Nephron progenitor cell (in vitro differentiated cells): ENCODE measurements around the gene CLDN18.

ENCODE experiments used
- DNase-seq: peaks from one replicate; pipeline ENCODE4 v3.0.0; 2021
- H3K27ac Mint-ChIP-seq: 2 replicates; pipeline ENCODE4 v1.8.0; 2021; ENCODE audit warnings: mild to moderate bottlenecking, moderate library complexity, mixed read lengths
- H3K27me3 Mint-ChIP-seq: 2 replicates; pipeline ENCODE4 v1.8.0; 2021; ENCODE audit warnings: mild to moderate bottlenecking, low read depth, mixed read lengths; ENCODE audit not compliant: poor library complexity
- H3K36me3 Mint-ChIP-seq: 2 replicates; pipeline ENCODE4 v1.8.0; 2021; ENCODE audit warnings: low read depth, mixed read lengths
- H3K4me1 Mint-ChIP-seq: 2 replicates; pipeline ENCODE4 v1.8.0; 2021; ENCODE audit warnings: mixed read lengths
- H3K4me3 Mint-ChIP-seq: 2 replicates; pipeline ENCODE4 v1.8.0; 2021; ENCODE audit warnings: mild to moderate bottlenecking, moderate library complexity, mixed read lengths
- H3K9me3 Mint-ChIP-seq: 2 replicates; pipeline ENCODE4 v1.8.0; 2021; ENCODE audit warnings: mild to moderate bottlenecking, moderate library complexity, mixed read lengths
- TF ChIP-seq, protein P1 (sequence below): fragments of 200-600 bp; sonication (generic); IDR thresholded peaks from 2 replicates; pipeline ENCODE4 v1.5.0; 2021; ENCODE audit warnings: antibody characterized with exemption

Gene CLDN18

GRCh38 chr3:137998121-137999042 is 11.6 kb upstream of the CLDN18 start:
- Mint-ChIP-seq H3K27me3 (peaks cover 8% of the 10 kb centered on the region), H3K9me3 (peaks cover 29% of the 10 kb centered on the region), H3K4me3 (no peak overlapping the region), H3K36me3 (peaks cover 17% of the 10 kb centered on the region), H3K4me1 (no peaks in the 10 kb centered on the region), H3K27ac (no peak overlapping the region)
- TF ChIP-seq, protein P1, sequence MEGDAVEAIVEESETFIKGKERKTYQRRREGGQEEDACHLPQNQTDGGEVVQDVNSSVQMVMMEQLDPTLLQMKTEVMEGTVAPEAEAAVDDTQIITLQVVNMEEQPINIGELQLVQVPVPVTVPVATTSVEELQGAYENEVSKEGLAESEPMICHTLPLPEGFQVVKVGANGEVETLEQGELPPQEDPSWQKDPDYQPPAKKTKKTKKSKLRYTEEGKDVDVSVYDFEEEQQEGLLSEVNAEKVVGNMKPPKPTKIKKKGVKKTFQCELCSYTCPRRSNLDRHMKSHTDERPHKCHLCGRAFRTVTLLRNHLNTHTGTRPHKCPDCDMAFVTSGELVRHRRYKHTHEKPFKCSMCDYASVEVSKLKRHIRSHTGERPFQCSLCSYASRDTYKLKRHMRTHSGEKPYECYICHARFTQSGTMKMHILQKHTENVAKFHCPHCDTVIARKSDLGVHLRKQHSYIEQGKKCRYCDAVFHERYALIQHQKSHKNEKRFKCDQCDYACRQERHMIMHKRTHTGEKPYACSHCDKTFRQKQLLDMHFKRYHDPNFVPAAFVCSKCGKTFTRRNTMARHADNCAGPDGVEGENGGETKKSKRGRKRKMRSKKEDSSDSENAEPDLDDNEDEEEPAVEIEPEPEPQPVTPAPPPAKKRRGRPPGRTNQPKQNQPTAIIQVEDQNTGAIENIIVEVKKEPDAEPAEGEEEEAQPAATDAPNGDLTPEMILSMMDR: no peak
- no peak for DNase-seq

DNA sequence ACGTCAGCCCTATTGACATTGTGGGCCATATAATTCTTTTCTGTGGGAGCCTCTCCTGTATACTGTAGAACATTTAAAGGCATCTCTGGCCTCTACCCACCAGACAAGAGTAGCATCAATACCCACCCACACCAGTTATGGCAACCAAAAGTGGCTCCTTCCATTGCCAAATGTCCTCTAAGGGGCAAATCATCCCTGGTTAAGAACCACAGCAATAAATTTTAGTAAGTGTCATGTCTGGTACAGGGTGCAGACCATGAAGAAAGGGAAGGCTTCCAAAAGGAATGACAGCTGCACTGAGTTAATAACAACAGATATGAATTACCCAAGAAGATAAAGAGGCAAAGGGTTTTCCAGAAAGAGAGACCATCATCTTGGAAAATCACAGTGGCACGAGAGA is 6.9 kb upstream of the CLDN18 start:
- no peak overlapping the region for H3K4me3 Mint-ChIP-seq
- no peak overlapping the region for H3K27ac Mint-ChIP-seq
- no peaks in the 10 kb centered on the region for H3K9me3 Mint-ChIP-seq
- TF ChIP-seq, protein P1: no peak
- H3K27me3 Mint-ChIP-seq: peaks cover 8% of the 10 kb centered on the region
- H3K4me1 Mint-ChIP-seq: no peaks in the 10 kb centered on the region
- DNase-seq: no peak
- H3K36me3 Mint-ChIP-seq: no peaks in the 10 kb centered on the region

DNA sequence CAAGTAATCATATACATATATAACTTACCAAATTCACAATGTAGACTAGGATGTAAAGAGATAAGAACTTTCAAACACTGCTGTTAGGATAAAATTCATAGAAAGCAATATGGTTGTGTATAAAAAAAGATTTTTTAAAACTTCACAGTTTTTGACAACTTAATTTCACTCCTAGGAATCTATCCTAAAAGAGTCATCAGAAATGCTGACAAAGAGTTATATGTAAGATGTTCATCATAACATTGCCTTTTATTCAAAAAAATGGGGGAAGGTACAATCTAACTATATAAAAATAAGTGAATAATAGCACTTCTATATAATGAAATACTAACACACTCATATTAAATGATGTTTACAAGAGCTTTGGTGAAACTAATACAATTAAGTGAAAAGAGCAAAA is 4.3 kb upstream of the CLDN18 start:
- H3K4me3 Mint-ChIP-seq: no peak overlapping the region
- TF ChIP-seq, protein P1: no peak
- no peaks in the 10 kb centered on the region for H3K9me3 Mint-ChIP-seq

DNA sequence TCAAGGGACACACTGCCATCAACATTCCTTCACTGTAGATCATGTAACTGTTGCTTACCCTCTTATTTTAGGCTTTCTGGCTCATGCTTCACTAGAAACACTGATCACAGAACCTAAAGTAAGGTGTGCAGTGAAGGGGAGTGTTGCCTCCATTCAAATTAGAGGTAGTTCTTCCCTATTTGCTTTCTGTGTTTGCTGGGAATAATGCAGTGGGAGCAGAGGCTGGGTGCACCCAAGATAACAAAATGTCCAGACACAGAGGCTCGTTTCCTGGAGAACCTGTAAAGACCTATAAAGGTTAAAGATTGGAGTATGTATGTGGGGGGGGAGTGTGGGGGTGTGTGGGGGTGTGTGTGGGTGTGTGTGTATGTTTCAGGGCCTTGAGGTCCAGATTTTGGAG is 2.1 kb upstream of the CLDN18 start:
- Mint-ChIP-seq H3K9me3 (no peaks in the 10 kb centered on the region), H3K4me1 (no peaks in the 10 kb centered on the region), H3K36me3 (peaks cover 4% of the 10 kb centered on the region), H3K27me3 (no peaks in the 10 kb centered on the region), H3K27ac (no peak overlapping the region), H3K4me3 (no peak overlapping the region)
- TF ChIP-seq, protein P1: no peak
- DNase-seq: no peak

More for the DNA sequence above, 4.3 kb upstream of the CLDN18 start:
- Mint-ChIP-seq H3K27me3 (no peaks in the 10 kb centered on the region), H3K27ac (no peak overlapping the region), H3K36me3 (peaks cover 4% of the 10 kb centered on the region), H3K4me1 (no peaks in the 10 kb centered on the region)
- DNase-seq: no peak

GRCh38 chr3:138010273-138010590 is 267 bp downstream of the CLDN18 start:
- TF ChIP-seq, protein P1: no peak
- peaks cover 14% of the 10 kb centered on the region for H3K36me3 Mint-ChIP-seq
- H3K27ac Mint-ChIP-seq: no peak overlapping the region
- no peak overlapping the region for H3K4me3 Mint-ChIP-seq
- H3K4me1 Mint-ChIP-seq: no peaks in the 10 kb centered on the region
- no peaks in the 10 kb centered on the region for H3K9me3 Mint-ChIP-seq
- H3K27me3 Mint-ChIP-seq: no peaks in the 10 kb centered on the region
- no peak for DNase-seq

GRCh38 chr3:138011722-138012121 is 1.8 kb downstream of the CLDN18 start:
- Mint-ChIP-seq H3K36me3 (peaks cover 14% of the 10 kb centered on the region), H3K4me1 (no peaks in the 10 kb centered on the region), H3K9me3 (no peaks in the 10 kb centered on the region), H3K27ac (no peak overlapping the region), H3K27me3 (no peaks in the 10 kb centered on the region), H3K4me3 (no peak overlapping the region)
- DNase-seq: no peak
- TF ChIP-seq, protein P1: no peak
